Esophagus squamous epithelium (tissue), 5 donors: ENCODE data around the gene TTLL3. TPM values are rescaled to one million over a fixed set of nuclear protein-coding genes. Genes with fewer than 3 reads are reported as not detected.
A peak's percentile ranks its signal among the peaks of the same experiment; 100 is the strongest.

Experiments used
- DNase-seq: peaks from one replicate; lab custom pipeline; 2025; lab: John Stamatoyannopoulos, UW
- H3K27ac ChIP-seq, 4 donors: fragments of 200-600 bp; sonication (generic); one replicate each; pipeline ENCODE4 v1.5.1; 2016 to 2019; ENCODE audit warnings: mild to moderate bottlenecking in 1 of 4
- H3K27me3 ChIP-seq, 4 donors: fragments of 200-600 bp; sonication (generic); 1 replicate in 3 of 4; 2 replicates in 1 of 4; pipeline versions ENCODE4 v1.5.1 to v1.6.0; 2017 to 2021; ENCODE audit warnings: antibody characterized with exemption in 1 of 4
- H3K36me3 ChIP-seq, 3 donors: fragments of 200-600 bp; sonication (generic); one replicate each; pipeline ENCODE4 v1.5.1; 2016 to 2019
- H3K4me1 ChIP-seq, 3 donors: fragments of 200-600 bp; sonication (generic); one replicate each; pipeline ENCODE4 v1.5.1; 2017 to 2019
- H3K4me3 ChIP-seq, 4 donors: fragments of 200-600 bp; sonication (generic); 1 replicate in 3 of 4; 2 replicates in 1 of 4; pipeline ENCODE4 v1.5.1; 2016 to 2019; ENCODE audit warnings: mild to moderate bottlenecking in 2 of 4, moderate library complexity in 1 of 4
- H3K9me3 ChIP-seq, 3 donors: fragments of 200-600 bp; sonication (generic); one replicate each; pipeline ENCODE4 v1.5.1; 2016 to 2019
- POLR2A ChIP-seq, 4 donors: fragments of 450-650 bp; IDR thresholded peaks; one replicate each; pipeline ENCODE4 v1.6.1; 2017; ENCODE audit warnings: antibody characterized with exemption in 4 of 4, mild to moderate bottlenecking in 4 of 4, moderate library complexity in 3 of 4
- WGBS, 2 donors: methylation state at CpG; one replicate each; pipeline ENCODE4 v1.1.5; 2018; 5-methylcytosine and 5-hydroxymethylcytosine counted together
- intact Hi-C: fragments of 100-400 bp; cut with DNase I; formaldehyde crosslinking; loops from one replicate; pipeline ENCODE4 v1.15.0; 2022
- total RNA-seq, 4 donors: library from RNA; depleted of rRNA; stranded (reverse); fragments of >200 nt; gene quantifications; one replicate each; pipeline ENCODE4 v1.1.0, GENCODE V29; 2016
- TF ChIP-seq, protein P1 (sequence below), 6 experiments: fragments of 450-650 bp in 4 of 6; fragments of 200-600 bp in 2 of 6; sonication (generic) in 2 of 6; IDR thresholded peaks; one replicate each; pipeline ENCODE4 v1.5.1; 2016 to 2019; ENCODE audit warnings: antibody characterized with exemption in 6 of 6, mild to moderate bottlenecking in 4 of 6, moderate library complexity in 4 of 6
- donor health status: DM: yes; HTN: yes; CAD: no.

TTLL3 gene
- total RNA-seq, 4 donors from 2014 or later = 7.6 to 29.2 (median 10.2) TPM

DNA sequence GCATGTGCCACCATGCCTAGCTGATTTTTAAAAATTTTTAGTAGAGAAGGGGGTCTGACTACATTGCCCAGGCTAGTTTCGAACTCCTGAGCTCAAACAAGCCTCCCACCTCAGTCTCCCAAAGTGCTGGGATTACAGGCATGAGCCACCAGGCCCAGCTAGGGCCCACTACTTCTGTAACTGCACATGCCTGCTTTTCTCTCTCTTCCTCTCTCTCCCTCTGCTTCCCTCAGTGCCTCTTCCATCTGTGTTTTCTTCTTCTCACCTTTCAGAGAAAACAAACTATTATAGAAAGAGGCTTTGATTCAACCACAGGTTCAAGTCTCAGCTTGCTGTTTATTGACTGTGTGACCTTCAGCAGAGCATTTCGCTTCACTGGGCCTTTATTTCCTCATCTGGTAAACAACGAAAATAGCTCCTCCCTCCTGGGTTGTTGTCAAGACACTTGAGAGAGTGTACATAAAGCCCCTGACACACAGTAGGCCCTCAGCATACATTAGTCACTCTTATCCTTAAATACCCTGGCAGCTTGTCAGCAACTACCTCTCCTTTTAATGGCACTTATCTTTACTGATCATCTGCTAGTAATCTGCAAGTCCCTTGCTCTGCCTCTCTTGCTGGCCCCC is 28.0 kb upstream of the TTLL3 start:
- Histone ChIP-seq H3K36me3 (peaks cover 5 to 82% (median 18%) of the 10 kb centered on the region in 3 donors), H3K9me3 (no peaks in the 10 kb centered on the region), H3K4me3 (no peak overlapping the region), H3K27me3 (no peaks in the 10 kb centered on the region), H3K27ac (peak overlapping the region in 1 of 4 donors; percentile 6), H3K4me1 (peaks cover 0 to 32% (median 4%) of the 10 kb centered on the region in 3 donors)
- TF ChIP-seq, protein P1, sequence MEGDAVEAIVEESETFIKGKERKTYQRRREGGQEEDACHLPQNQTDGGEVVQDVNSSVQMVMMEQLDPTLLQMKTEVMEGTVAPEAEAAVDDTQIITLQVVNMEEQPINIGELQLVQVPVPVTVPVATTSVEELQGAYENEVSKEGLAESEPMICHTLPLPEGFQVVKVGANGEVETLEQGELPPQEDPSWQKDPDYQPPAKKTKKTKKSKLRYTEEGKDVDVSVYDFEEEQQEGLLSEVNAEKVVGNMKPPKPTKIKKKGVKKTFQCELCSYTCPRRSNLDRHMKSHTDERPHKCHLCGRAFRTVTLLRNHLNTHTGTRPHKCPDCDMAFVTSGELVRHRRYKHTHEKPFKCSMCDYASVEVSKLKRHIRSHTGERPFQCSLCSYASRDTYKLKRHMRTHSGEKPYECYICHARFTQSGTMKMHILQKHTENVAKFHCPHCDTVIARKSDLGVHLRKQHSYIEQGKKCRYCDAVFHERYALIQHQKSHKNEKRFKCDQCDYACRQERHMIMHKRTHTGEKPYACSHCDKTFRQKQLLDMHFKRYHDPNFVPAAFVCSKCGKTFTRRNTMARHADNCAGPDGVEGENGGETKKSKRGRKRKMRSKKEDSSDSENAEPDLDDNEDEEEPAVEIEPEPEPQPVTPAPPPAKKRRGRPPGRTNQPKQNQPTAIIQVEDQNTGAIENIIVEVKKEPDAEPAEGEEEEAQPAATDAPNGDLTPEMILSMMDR (IDR thresholded peaks at IDR 0.05) = no peak
- no peak for TF ChIP-seq POLR2A (IDR thresholded peaks at IDR 0.05)
- 46 to 60% methylated on average over 3 of the region's 3 CpGs for WGBS, 2 donors
- no peak for DNase-seq
- intact Hi-C loops = no loop called here

DNA sequence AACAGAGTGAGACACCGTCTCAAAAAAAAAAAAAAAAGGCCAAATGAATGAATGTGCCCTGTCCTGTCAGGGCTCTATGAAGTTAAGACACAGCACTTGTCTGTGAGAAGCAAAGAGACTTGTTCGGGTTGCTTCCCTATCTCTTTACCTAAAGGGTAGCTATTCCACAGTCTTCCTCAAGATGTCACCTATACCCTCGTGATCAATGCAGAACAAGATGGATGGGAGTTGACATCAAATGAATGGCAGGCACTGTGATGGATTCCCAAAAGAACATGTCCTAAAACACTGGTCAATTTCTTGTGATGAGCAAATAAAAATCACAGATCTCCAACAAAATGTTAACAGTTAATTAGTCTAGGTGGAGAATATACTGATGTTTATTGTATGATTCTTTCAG is 27.3 kb upstream of the TTLL3 start:
- Histone ChIP-seq H3K4me1 (peaks cover 0 to 32% (median 4%) of the 10 kb centered on the region in 3 donors), H3K4me3 (no peak overlapping the region), H3K36me3 (peaks cover 5 to 89% (median 20%) of the 10 kb centered on the region in 3 donors), H3K9me3 (no peaks in the 10 kb centered on the region), H3K27ac (no peak overlapping the region), H3K27me3 (no peaks in the 10 kb centered on the region)
- TF ChIP-seq, protein P1 (IDR thresholded peaks at IDR 0.05) = no peak
- TF ChIP-seq POLR2A (IDR thresholded peaks at IDR 0.05) = no peak
- DNase-seq = no peak
- intact Hi-C loops = no loop called here
- WGBS, 2 donors = 24 to 40% methylated on average over 3 of the region's 3 CpGs

DNA sequence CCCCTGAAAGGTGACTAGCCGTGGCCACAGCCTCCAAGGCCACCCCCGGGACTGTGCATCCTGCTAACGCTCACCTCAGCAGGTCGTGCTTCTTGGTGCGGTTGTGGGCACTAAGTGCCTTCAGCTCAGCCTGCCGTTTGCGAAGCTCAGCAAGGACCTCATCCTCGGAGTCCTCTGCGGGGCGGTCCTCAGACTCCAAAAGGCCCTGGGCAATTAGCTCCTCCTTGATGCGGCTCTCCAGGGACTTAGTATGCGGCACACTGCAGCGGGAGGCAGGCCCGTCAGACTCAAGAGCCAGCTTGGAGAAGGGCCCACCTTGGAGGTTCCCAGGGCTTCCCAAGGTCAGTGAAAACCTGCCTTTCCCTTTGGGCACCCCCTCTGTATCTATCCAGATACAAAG is 26.1 kb upstream of the TTLL3 start:
- Histone ChIP-seq H3K9me3 (no peaks in the 10 kb centered on the region), H3K4me1 (peaks cover 0 to 24% (median 0%) of the 10 kb centered on the region in 3 donors), H3K4me3 (no peak overlapping the region), H3K36me3 (peaks cover 5 to 100% (median 21%) of the 10 kb centered on the region in 3 donors), H3K27ac (no peak overlapping the region), H3K27me3 (no peaks in the 10 kb centered on the region)
- intact Hi-C loops = no loop called here
- DNase-seq = no peak
- WGBS, 2 donors = 95 to 96% methylated on average over 7 to 9 of the region's 14 CpGs
- TF ChIP-seq POLR2A (IDR thresholded peaks at IDR 0.05) = no peak
- TF ChIP-seq, protein P1 (IDR thresholded peaks at IDR 0.05) = no peak

- WGBS, 2 donors = 87% methylated on average over 4 of the region's 4 CpGs
- Histone ChIP-seq H3K27me3 (no peaks in the 10 kb centered on the region), H3K4me3 (no peak overlapping the region), H3K27ac (no peak overlapping the region), H3K36me3 (peaks cover 5 to 100% (median 28%) of the 10 kb centered on the region in 3 donors), H3K9me3 (no peaks in the 10 kb centered on the region), H3K4me1 (peaks cover 0 to 20% (median 0%) of the 10 kb centered on the region in 3 donors)
- DNase-seq = no peak
- intact Hi-C loops = no loop called here
- TF ChIP-seq, protein P1 (IDR thresholded peaks at IDR 0.05) = no peak
- no peak for TF ChIP-seq POLR2A (IDR thresholded peaks at IDR 0.05)
These were observed 25.1 kb upstream of the TTLL3 start for GRCh38 chr3:9784965-9785364.

DNA sequence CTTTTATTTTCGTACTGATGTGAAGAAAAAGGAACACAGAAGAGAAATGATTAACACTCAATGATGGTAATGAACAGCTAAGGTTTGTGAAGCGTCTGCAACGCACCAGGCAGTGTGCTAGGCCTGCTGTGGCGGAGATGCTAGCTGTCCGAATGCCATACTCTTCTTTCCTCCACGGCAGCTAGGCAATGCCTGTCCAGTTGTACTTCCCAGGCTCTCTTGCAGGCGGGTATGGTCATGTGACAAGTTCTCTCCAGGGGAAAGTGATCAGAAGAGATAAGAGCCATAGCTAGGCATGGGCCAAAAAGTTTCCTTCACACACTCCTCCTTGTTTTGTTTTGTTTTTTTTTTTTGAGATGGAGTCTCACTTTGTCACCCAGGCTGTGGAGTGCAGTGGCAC is 24.5 kb upstream of the TTLL3 start:
- H3K36me3 ChIP-seq = peaks cover 5 to 100% (median 24%) of the 10 kb centered on the region in 3 donors
- DNase-seq = no peak
- TF ChIP-seq, protein P1 (IDR thresholded peaks at IDR 0.05) = no peak
- no peak for TF ChIP-seq POLR2A (IDR thresholded peaks at IDR 0.05)
- no peak overlapping the region for H3K4me3 ChIP-seq
- no peaks in the 10 kb centered on the region for H3K27me3 ChIP-seq
- no peaks in the 10 kb centered on the region for H3K9me3 ChIP-seq
- no peak overlapping the region for H3K27ac ChIP-seq
- intact Hi-C loops = no loop called here
- H3K4me1 ChIP-seq = peaks cover 0 to 26% (median 0%) of the 10 kb centered on the region in 3 donors
- WGBS, 2 donors = 81 to 93% methylated on average over 7 of the region's 7 CpGs
